ENCODE results near the gene SLC1A5. TPM values are rescaled to one million over a fixed set of nuclear protein-coding genes. Genes with fewer than 3 reads are reported as not detected.
A peak's percentile ranks its signal among the peaks of the same experiment; 100 is the strongest.

Gene SLC1A5
- total and polyA plus RNA-seq, 2 experiments from 2014 or later = 103 to 272 TPM

DNA sequence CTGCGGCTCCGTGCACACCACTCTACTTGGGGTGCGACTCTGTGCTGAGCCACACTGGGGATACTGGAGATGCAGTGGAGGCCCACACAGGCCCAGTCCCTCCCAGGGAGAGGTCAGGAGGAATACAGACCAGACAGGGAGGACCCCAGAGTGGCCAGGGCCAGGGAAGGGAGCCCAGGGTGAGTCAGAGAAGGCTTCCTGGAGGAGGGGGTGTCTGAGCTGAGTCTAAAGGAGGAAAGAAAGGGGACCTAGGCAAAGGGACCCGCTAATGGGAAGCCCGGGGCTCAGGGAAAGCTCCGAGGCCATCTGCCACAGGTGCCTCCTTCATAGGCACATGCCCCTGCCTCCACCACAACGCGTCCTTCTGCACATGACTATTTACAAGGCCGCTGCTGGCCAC is 58.2 kb downstream of the SLC1A5 start:
- H3K27ac ChIP-seq (ENCODE audit: low read depth) = no peak overlapping the region
- ATAC-seq (no peak), DNase-seq (ENCODE audit: low spot score) (no peak)
- no peaks in the 10 kb centered on the region for H3K27me3 ChIP-seq (ENCODE audit: insufficient read depth)
- H3K4me3 ChIP-seq = no peak overlapping the region
- Mint-ChIP-seq H3K9me3 (peaks cover 3% of the 10 kb centered on the region; the same call in 1 of the 3 replicates), H3K27me3 (ENCODE audit: insufficient read depth, low read depth, poor library complexity) (peaks cover 10% of the 10 kb centered on the region), H3K4me1 (peaks cover 21% of the 10 kb centered on the region), H3K36me3 (ENCODE audit: low read depth) (peaks cover 81% of the 10 kb centered on the region), H3K4me3 (no peak overlapping the region), H3K27ac (peak overlapping the region; percentile 79; the same call in 1 of the 2 replicates)
- H3K79me2 ChIP-seq (replicated peaks; ENCODE audit: insufficient read depth) = peaks cover 31% of the 10 kb centered on the region
- H4K20me1 ChIP-seq (replicated peaks; ENCODE audit: insufficient read depth) = peaks cover 20% of the 10 kb centered on the region
- no peaks in the 10 kb centered on the region for H3K4me1 ChIP-seq (ENCODE audit: insufficient read depth)
- no peak overlapping the region for H2AFZ ChIP-seq
- H3F3A ChIP-seq (replicated peaks; ENCODE audit: low read depth) = peaks cover 3% of the 10 kb centered on the region; the same call in 1 of the 2 replicates
- TF ChIP-seq NANOG (IDR thresholded peaks at IDR 0.05; ENCODE audit: borderline replicate concordance) (no peak), ZNF331 (CRISPR knock-in tag; IDR thresholded peaks at IDR 0.05; ENCODE audit: low read depth) (no peak), CREB1 (CRISPR knock-in tag; IDR thresholded peaks at IDR 0.05; ENCODE audit: low read depth) (no peak), ETS1 (IDR thresholded peaks at IDR 0.05) (no peak), ZNF114 (CRISPR knock-in tag; IDR thresholded peaks at IDR 0.05) (no peak), EZH2phosphoT487 (IDR thresholded peaks at IDR 0.05; ENCODE audit: unreplicated experiment) (no peak), STAT1 (IDR thresholded peaks at IDR 0.05; ENCODE audit: unreplicated experiment) (no peak), JUNB (IDR thresholded peaks at IDR 0.05; ENCODE audit: unreplicated experiment) (no peak), POLR2AphosphoS5 (IDR thresholded peaks at IDR 0.05; ENCODE audit: low read depth) (no peak), EZH2 (IDR thresholded peaks at IDR 0.05; ENCODE audit: low read depth, unreplicated experiment) (no peak)
- TF ChIP-seq, protein P1, sequence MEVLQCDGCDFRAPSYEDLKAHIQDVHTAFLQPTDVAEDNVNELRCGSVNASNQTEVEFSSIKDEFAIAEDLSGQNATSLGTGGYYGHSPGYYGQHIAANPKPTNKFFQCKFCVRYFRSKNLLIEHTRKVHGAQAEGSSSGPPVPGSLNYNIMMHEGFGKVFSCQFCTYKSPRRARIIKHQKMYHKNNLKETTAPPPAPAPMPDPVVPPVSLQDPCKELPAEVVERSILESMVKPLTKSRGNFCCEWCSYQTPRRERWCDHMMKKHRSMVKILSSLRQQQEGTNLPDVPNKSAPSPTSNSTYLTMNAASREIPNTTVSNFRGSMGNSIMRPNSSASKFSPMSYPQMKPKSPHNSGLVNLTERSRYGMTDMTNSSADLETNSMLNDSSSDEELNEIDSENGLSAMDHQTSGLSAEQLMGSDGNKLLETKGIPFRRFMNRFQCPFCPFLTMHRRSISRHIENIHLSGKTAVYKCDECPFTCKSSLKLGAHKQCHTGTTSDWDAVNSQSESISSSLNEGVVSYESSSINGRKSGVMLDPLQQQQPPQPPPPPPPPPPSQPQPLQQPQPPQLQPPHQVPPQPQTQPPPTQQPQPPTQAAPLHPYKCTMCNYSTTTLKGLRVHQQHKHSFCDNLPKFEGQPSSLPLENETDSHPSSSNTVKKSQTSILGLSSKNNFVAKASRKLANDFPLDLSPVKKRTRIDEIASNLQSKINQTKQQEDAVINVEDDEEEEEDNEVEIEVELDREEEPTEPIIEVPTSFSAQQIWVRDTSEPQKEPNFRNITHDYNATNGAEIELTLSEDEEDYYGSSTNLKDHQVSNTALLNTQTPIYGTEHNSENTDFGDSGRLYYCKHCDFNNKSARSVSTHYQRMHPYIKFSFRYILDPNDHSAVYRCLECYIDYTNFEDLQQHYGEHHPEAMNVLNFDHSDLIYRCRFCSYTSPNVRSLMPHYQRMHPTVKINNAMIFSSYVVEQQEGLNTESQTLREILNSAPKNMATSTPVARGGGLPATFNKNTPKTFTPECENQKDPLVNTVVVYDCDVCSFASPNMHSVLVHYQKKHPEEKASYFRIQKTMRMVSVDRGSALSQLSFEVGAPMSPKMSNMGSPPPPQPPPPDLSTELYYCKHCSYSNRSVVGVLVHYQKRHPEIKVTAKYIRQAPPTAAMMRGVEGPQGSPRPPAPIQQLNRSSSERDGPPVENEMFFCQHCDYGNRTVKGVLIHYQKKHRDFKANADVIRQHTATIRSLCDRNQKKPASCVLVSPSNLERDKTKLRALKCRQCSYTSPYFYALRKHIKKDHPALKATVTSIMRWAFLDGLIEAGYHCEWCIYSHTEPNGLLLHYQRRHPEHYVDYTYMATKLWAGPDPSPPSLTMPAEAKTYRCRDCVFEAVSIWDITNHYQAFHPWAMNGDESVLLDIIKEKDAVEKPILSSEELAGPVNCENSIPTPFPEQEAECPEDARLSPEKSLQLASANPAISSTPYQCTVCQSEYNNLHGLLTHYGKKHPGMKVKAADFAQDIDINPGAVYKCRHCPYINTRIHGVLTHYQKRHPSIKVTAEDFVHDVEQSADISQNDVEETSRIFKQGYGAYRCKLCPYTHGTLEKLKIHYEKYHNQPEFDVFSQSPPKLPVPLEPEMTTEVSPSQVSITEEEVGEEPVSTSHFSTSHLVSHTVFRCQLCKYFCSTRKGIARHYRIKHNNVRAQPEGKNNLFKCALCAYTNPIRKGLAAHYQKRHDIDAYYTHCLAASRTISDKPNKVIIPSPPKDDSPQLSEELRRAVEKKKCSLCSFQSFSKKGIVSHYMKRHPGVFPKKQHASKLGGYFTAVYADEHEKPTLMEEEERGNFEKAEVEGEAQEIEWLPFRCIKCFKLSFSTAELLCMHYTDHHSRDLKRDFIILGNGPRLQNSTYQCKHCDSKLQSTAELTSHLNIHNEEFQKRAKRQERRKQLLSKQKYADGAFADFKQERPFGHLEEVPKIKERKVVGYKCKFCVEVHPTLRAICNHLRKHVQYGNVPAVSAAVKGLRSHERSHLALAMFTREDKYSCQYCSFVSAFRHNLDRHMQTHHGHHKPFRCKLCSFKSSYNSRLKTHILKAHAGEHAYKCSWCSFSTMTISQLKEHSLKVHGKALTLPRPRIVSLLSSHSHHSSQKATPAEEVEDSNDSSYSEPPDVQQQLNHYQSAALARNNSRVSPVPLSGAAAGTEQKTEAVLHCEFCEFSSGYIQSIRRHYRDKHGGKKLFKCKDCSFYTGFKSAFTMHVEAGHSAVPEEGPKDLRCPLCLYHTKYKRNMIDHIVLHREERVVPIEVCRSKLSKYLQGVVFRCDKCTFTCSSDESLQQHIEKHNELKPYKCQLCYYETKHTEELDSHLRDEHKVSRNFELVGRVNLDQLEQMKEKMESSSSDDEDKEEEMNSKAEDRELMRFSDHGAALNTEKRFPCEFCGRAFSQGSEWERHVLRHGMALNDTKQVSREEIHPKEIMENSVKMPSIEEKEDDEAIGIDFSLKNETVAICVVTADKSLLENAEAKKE (CRISPR knock-in tag; IDR thresholded peaks at IDR 0.05) = no peak
- TF ChIP-seq, protein P2, sequence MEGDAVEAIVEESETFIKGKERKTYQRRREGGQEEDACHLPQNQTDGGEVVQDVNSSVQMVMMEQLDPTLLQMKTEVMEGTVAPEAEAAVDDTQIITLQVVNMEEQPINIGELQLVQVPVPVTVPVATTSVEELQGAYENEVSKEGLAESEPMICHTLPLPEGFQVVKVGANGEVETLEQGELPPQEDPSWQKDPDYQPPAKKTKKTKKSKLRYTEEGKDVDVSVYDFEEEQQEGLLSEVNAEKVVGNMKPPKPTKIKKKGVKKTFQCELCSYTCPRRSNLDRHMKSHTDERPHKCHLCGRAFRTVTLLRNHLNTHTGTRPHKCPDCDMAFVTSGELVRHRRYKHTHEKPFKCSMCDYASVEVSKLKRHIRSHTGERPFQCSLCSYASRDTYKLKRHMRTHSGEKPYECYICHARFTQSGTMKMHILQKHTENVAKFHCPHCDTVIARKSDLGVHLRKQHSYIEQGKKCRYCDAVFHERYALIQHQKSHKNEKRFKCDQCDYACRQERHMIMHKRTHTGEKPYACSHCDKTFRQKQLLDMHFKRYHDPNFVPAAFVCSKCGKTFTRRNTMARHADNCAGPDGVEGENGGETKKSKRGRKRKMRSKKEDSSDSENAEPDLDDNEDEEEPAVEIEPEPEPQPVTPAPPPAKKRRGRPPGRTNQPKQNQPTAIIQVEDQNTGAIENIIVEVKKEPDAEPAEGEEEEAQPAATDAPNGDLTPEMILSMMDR (conservative IDR thresholded peaks at IDR 0.05; ENCODE audit: low read depth in 2 of 2) = no peak
- TF ChIP-seq, protein P3, sequence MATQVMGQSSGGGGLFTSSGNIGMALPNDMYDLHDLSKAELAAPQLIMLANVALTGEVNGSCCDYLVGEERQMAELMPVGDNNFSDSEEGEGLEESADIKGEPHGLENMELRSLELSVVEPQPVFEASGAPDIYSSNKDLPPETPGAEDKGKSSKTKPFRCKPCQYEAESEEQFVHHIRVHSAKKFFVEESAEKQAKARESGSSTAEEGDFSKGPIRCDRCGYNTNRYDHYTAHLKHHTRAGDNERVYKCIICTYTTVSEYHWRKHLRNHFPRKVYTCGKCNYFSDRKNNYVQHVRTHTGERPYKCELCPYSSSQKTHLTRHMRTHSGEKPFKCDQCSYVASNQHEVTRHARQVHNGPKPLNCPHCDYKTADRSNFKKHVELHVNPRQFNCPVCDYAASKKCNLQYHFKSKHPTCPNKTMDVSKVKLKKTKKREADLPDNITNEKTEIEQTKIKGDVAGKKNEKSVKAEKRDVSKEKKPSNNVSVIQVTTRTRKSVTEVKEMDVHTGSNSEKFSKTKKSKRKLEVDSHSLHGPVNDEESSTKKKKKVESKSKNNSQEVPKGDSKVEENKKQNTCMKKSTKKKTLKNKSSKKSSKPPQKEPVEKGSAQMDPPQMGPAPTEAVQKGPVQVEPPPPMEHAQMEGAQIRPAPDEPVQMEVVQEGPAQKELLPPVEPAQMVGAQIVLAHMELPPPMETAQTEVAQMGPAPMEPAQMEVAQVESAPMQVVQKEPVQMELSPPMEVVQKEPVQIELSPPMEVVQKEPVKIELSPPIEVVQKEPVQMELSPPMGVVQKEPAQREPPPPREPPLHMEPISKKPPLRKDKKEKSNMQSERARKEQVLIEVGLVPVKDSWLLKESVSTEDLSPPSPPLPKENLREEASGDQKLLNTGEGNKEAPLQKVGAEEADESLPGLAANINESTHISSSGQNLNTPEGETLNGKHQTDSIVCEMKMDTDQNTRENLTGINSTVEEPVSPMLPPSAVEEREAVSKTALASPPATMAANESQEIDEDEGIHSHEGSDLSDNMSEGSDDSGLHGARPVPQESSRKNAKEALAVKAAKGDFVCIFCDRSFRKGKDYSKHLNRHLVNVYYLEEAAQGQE (IDR thresholded peaks at IDR 0.05; ENCODE audit: unreplicated experiment) = no peak
- no peaks in the 10 kb centered on the region for H3K9me2 ChIP-seq (ENCODE audit: insufficient read depth)
- no peak overlapping the region for H3K4me2 ChIP-seq
- peaks cover 29% of the 10 kb centered on the region for H3K36me3 ChIP-seq (ENCODE audit: insufficient read depth)
